GM20431 (cell line): ENCODE data around the gene PSMB8.
"Not testable (repeated sequence)": the region's sequence is repeated elsewhere in the genome, so short reads cannot be mapped to it uniquely, and the experiment has no call there.

Experiments
- in situ Hi-C: fragments of 300-500 bp; cut with MseI, MboI; formaldehyde crosslinking; loops from one replicate; pipeline ENCODE4 v1.15.0; 2020; ENCODE audit warnings: low sequenced_read_pairs; ENCODE audit not compliant: unreplicated experiment

Gene PSMB8

DNA sequence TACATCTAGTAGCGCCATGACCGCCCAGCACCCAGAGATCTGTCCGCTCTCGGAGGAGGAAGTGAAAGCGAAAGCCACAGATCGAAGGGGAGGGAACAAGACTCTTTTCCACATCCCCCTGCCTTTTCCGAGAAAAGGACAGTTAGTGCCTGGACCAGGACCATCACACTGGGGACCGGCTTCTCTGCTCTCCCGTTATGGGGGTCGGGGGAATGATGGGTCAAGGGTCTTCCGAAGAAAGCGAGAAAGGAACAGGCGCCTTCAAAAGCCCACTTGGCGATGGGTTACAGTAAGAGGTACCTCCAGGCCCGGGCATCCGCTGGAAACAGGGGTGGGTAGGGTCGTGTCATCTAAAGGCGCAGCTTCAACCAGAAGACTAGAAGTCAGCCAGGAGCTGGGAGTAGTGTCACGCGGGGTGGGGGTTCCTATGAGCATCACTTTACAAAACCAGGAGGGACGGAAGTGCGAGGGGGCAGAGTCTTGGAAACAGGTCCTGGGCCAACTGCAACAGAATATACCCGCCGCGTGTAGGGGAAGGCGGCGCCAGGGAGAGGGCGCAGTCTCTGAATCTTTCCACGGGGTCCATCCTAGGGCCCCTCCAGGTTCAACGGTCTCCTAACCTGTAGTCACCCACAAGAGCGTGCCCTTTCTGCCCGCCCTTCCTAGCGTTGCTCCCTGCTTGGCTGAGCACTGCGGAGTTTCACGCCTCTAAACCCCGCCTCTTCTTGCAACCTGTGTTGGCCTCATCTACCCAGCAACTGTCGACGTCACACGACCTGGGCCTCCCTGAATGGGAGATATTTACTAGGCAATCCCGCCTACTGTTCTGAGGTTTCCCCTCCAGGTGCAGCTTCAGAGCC is at the start of gene PSMB8:
Gene PSMB8, minus strand, starts transcription at position 69 of the 860 bp plus-strand sequence. Its CDS starts 51 bp downstream, at position 18.
- in situ Hi-C loops, result no loop called here

DNA sequence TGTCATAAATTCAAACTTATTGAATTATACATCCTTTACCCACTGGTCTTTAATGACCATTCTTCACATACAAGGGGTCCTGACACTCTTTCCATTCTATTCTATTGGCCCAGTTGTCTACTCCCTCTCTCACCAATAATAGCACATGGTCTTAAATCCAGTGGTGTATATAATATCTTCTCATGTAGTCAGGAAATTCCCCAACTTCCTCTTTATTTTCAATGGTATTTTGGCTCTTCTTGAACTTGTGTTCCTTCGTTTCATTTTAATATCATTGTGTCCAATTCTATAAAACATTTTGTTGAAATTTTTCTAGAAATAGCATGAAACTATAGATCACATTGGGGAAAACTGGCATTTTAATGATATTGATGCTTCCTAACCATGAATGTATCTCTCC is 47.0 kb upstream of the PSMB8 start:
- in situ Hi-C loops, result no loop called here

DNA sequence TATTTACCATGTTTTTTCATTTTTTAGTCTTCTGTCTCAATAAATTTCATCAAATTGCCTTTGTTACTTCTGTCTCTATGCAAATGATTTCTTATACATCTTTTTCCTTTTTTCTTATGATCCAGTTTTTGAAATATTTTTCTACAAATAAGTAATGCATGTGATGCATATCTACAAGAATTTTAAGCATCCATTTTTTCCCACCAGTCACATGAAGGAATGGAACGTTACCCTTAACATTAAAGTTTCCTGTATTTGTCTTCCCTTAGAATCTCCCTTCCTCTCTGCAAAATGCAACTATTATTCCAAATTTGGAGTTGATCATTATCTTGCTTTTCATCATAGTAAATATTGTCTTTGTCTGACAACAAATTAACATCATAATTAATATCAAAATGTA is 45.7 kb upstream of the PSMB8 start:
- in situ Hi-C loops, result loop anchor here (10.0 kb wide), 1 partner anchor 95 kb away; no protein-coding TSS in a partner anchor

DNA sequence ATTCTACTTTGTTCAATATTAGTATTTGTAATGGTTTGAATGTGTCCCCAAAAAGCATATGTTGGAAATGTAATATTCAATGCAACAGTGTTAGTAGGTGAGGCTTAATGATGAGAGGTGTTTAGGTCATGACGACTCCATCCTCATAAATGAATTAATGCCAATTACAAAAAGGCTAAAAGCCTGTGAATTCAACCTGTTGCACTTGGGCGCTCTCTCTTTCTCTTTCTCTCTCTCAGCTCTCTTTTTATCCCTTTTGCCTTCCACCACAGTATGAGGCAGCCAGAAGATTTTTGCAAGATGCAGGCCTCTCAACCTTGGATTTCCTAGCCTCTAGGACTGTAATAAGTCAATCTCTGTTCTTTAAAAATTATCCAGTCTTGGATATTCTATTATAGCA is 44.7 kb upstream of the PSMB8 start:
- in situ Hi-C loops, result loop anchor here (10.0 kb wide), 1 partner anchor 96 kb away; no protein-coding TSS in a partner anchor

DNA sequence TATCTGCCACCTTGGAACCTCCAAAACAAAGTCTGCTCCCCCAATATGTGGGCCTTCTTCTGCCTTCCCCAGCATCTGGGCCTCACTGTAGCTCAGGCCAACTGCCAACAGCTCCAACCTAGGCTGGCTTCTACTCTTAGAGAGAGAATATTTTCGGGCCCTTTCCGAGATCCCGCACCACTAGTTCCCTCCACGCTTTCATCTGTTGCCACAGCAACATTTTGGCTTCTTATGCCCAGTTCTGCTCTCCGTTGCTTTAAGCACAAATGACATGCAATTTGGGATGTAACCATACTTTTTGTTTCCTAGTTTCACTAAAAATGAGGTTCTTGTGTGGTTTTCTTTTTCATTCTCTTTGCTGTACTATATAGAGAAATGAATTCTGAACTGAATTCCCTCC is 43.8 kb upstream of the PSMB8 start:
- in situ Hi-C loops, result loop anchor here (10.0 kb wide), 1 partner anchor 97 kb away; no protein-coding TSS in a partner anchor

DNA sequence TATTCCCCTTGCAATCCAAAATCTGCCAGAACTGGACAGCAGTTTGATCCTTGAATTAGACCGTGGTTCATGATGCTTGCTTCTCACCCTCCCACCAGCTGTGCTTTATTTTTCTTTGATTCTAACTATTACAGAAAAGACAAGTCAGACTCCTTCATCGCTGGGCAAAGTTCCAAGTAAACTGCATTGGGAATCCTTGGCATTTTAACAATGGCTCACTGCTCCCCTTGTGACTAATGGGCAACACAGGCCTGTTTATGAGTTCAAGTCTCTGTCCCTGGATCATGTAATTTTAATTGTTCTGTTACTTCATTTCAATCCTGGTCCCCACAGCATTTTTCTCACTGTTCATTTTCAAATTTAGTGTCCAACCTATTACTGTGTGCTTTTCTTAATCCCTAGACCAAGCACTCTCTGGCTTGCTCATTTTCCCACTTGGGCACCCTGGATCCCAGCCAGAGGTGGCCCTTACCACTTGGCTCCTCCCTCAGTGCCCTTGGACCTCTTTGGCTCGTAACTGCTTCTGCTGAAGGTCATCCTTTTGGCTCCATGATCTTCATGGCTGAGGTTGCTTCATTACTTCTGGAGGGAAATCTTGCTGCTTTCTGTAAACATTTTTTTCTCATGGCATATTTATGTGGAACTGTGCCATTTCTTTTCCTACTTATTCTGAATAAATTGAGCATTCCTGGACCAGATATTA is 43.0 kb upstream of the PSMB8 start:
- in situ Hi-C loops, result loop anchor here (10.0 kb wide), 1 partner anchor 98 kb away; no protein-coding TSS in a partner anchor

DNA sequence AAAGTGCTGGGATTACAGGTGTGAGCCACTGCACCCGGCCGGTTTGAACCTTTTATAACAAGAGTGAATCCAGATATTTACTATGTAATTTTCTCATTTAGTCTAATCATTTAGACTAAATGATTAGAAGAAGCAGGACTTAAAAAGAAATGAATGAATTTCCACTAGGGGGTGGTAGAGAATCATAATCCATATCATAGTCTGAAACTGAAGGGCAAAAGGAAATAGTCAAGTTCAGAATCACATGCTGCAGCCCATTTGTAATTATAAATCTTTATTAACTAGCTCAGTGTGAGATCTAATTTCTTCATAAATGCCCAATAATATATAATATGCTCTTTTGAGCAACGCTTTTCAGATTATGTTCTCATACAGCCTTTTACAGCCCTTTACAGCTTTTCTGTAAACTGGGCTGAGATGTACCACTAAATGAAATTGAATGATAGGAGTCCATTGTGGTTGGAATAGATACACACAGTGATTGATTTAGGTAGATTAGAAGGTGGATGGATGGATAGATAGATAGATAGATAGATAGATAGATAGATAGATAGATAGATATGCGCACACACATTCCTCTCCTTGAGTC is 41.9 kb upstream of the PSMB8 start:
- in situ Hi-C loops, result loop anchor here (10.0 kb wide), 1 partner anchor 99 kb away; no protein-coding TSS in a partner anchor

DNA sequence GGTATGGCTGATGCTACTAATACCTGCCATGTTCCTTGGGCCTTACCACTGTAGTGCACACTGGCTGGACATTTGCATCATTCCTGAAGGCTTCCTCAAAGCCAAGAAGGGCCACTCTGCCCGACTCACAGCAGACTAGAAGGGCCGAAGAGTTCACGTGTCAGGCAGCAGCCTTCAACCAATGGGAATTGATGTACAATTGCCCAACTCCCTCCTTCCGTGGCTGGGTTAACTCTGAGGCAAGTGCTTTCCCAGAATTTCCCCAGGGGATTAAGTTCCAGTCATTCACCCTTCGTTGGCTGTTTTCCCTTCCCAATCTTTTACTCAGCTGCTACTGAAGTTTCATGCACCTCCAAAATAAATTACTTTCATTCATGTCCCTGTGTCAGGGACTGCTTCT is 39.9 kb upstream of the PSMB8 start:
- in situ Hi-C loops, result loop anchor here (10.0 kb wide), 1 partner anchor 101 kb away; no protein-coding TSS in a partner anchor

DNA sequence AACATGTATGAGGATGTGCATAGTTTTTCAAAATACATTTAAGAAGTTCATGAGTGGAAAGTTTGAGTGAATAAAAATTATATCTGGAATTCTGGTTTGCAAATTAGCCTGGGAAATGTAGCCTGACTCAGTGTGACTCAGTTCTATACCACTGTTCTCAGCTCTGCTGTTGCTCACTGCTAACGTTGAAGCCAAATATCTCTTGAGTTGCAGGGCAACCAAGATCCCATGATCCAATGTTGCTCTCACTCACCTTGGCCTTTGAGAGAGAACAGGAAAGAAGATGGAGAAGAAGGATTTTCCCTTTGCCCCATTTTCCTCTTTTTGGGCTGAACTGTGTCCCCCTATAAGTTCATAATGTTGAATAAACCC is 39.0 kb upstream of the PSMB8 start:
- in situ Hi-C loops, result loop anchor here (10.0 kb wide), 1 partner anchor 102 kb away; no protein-coding TSS in a partner anchor

DNA sequence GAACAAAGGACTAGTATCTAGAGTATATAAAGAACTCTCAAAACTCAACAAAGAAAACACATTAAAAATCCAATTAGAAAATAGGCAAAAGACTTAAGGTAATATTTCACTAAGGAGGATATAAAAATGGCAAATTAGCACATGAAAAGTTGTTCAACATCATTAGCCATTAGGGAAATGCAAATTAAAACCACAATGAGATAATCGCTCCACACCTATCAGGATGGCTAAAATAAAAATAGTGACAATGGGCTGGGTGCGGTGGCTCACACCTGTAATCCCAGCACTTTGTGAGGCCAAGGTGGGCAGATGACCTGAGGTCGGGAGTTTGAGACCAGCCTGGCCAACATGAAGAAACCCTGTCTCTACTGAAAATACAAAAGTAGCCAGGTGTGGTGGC is 37.1 kb upstream of the PSMB8 start:
- in situ Hi-C loops, result loop anchor here (10.0 kb wide), 1 partner anchor 104 kb away; no protein-coding TSS in a partner anchor

DNA sequence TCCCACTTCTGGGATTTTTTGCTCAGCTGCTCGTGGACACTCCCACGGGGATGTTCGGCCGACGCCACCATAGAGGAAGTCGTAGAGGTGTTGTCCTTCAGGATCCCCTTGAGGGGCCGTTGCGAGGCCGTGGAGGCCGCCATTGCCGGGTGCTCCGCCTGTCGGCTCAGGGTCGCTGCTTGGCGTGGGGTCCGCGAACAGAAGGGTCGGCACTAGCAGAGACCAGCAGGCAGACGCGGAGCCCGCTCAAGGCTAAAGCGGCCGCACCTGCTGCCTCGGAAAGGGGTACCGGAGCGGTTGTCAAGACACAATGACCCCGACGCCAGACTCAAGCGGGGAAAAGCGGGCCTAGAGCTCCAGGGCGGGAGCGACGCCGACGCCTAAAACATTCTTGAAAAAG is 35.8 kb upstream of the PSMB8 start:
- in situ Hi-C loops, result loop anchor here (10.0 kb wide), 1 partner anchor 105 kb away; no protein-coding TSS in a partner anchor

DNA sequence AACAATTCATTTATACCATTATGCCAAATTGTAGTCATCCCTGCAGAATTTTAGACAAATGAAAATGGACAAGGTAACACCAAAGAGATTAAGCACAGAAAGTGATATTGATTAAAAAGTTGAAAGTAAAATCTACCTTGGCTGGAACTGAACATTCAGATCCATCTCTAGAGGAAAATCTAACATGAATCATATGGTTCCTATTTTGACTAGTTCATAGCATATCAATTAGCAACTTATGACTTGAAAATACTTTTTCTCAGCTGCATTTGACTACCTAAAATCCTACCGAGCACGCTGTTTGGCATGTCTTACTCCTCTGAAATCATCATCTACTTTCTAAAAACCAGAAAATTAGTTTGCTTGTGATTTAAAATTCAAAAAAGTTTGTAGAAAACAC is 32.8 kb upstream of the PSMB8 start:
- in situ Hi-C loops, result no loop called here

DNA sequence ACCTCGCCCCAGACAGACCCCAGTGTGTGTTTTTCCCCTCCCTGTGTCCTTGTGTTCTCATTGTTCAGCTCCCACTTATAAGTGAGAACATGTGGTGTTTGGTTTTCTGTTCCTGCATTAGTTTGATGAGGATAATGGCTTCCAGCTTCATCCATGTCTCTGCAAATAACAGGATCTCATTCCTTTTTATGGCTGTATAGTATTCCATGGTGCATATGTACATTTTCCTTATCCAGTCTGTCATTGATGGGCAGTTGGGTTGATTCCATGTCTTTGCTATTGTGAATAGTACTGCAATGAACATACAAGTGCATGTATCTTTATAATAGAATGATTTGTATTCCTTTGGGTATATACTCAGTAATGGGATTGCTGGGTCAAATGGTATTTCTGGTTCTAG is 30.1 kb upstream of the PSMB8 start:
- in situ Hi-C loops, result not testable (repeated sequence)

DNA sequence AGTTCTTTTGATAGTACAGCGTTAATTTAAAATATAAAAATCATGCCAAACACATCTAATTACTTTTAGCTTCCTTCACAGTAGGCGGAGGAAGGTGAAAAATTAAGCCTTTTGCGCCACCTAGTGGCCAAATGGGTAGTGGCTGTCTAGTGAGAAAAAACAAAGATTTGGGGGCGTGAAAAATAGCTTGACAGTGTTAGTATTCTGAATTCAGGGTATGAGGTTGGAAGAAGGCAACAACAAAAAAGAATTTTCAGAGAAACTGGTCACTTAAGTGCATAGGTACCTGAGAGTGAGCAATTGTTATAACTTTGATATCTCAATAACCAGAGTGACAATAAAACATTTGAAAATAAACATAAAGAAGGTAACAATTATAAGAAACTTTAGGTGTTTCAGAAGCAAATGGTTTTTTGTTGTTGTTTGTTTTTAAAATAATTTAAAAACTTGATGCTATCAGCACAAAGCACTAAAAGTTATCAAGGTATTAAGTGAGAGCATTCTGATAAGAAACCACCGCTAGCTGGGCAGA is 24.5 kb upstream of the PSMB8 start:
- in situ Hi-C loops, result no loop called here

DNA sequence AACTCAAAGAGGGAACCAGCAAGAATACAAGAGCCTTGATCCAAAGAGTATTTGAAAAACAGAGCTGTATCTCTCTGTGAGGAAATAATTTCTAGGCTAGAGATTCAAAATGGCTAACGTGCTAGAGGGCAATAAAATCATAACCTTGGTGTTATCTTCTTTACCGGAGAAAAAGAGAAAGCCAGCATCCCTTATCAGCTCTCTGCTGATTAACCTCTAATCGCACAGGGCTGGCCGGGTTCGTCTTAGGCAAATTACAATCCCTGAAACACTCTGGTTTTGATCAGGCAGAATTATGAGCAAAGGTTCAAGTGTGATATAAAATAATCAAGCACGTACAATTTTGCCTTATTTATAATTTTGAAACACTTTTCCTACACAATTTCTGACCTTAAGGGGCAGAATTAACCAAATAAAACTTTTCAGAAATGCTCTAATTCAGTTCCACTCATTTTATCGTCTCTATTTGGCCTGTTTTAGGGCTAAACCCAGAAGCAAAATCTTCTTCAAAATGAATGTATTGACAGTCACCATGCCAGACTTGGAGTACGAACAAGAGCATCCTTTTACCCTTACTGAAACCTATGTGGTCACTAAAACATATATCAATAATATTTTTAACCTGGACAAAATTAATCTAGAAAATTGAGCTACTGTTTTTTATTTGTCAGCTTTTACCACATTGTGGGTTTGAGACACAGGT is 23.9 kb upstream of the PSMB8 start:
- in situ Hi-C loops, result no loop called here

DNA sequence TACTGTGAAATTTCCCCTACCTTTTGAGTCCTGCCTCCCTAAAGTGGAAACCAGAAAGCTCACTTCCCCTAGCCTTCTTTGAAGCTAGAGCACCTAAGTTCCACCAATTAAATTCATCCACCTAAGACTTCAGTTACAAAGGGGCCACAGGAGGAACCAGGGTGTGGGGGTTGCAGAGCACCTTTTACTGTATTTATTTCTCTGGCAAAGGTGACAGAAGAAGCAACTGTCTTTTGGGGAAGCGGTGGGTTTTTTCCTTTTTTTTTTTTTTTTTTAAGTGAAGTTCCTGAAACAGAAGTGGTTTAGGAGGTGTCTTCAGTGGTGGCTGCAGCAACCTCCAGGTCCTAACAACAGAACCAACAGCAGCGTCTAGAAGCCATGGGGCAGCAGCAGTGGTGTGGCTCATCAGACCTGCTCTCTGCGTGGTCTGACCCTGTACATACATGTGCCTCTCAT is 23.2 kb upstream of the PSMB8 start:
- in situ Hi-C loops, result no loop called here

DNA sequence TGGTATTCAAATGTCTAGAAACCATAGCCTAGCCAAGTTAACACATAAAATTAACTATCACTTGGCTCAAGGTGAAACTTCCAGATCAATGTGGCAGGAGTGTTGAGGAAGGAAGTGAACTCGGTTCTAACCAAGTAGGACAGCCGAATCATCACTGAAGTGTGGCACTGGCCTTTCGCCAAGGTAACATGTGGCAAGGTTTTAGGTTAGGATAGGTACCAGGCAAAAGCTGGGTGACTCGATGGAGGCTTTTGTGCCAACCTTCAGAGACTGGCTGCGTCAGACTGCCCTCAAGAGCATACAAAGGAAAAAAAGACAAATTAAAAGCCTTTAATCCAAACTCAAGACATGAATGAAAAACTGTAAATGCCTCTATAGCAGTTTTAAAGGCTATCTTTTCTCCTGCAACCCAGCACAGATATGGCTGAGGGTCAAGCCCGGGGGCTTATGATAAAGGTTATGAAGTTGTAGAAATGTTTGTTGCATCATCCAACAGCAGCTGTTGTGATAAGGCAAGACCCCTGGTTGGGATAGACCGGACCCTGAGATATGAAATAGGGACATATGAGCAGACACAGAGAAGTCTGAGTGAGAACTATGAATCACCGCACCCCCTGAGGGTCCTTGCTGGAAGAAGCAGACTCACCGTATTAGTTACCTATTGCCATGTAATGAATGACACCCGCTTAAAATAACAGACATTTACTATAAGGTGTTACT is 22.0 kb upstream of the PSMB8 start:
- in situ Hi-C loops, result no loop called here

DNA sequence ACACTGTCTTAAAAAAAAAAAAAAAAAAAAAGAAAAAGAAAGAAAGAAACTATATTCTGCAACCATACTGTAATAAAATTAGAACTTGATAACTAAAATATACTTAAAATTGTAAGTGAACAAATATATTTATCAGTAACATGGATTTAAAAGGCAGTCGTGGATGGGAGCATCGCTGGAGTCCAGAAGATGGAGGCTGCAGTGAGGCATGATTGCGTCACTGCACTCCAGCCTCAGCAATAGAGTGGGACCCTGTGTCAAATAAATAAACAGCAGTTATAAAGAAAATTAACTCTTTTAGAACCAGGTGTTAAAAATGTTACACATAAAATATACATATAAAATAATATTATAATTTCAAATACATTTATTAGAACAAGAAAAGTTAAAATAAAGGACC is 18.9 kb upstream of the PSMB8 start:
- in situ Hi-C loops, result no loop called here

DNA sequence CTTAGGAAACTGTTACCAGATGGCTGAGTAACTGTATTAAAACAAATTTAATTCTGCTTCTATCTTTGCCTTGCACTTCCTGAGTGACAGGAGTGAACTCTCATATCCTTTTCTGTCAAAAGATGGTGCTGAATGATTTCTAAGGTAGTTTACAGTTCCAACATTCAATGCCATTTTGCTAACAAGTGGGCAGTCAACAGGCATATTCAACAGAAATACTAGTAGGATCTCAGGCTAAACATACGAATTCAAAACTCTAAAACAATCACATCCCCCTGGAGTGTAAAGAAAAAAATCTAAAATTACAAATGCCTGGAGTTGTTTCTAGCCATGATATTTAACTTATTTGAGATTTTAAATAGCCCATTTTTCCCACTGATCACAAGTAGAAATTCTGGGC is 16.8 kb upstream of the PSMB8 start:
- in situ Hi-C loops, result no loop called here
